GM18870 (cell line): ENCODE data around the gene CPE.
A peak's percentile ranks its signal among the peaks of the same experiment; 100 is the strongest.
"Not testable (repeated sequence)": the region's sequence is repeated elsewhere in the genome, so short reads cannot be mapped to it uniquely, and the experiment has no call there.

Experiments
- ATAC-seq: cut with Tn5 transposase; IDR thresholded peaks from one replicate; pipeline ENCODE4 v1.9.1; 2021; ENCODE audit warnings: moderate library complexity; ENCODE audit not compliant: unreplicated experiment

CPE gene

GRCh38 chr4:165461159-165461821 lies 82.5 kb downstream of the CPE start:
- ATAC-seq = no peak

DNA sequence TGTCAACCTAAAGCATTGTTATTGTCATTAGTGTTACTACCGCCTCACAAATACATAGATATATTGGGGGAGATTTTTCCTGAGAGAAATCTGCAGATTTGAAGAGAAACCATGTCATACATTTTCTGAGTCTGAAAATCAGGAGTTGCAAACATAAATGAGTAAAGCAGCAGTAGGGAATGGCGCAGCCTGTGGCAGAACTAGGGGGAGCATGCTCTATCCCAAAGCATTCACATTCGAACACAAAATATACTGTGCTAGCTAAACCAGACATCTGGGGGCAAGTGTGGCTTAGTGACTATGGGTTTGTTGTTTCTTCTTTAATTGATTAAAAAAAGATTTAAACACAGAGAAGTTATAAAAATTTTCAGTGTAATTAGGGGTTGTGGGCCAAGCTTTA lies 83.2 kb downstream of the CPE start:
- ATAC-seq = no peak

GRCh38 chr4:165464376-165464775 lies 85.6 kb downstream of the CPE start:
- no peak for ATAC-seq

GRCh38 chr4:165464813-165465381 lies 86.1 kb downstream of the CPE start:
- ATAC-seq = peak; percentile 72

GRCh38 chr4:165470009-165470408 lies 91.2 kb downstream of the CPE start:
- ATAC-seq = no peak

- no peak for ATAC-seq
These were observed 94.3 kb downstream of the CPE start for GRCh38 chr4:165472943-165473676.

DNA sequence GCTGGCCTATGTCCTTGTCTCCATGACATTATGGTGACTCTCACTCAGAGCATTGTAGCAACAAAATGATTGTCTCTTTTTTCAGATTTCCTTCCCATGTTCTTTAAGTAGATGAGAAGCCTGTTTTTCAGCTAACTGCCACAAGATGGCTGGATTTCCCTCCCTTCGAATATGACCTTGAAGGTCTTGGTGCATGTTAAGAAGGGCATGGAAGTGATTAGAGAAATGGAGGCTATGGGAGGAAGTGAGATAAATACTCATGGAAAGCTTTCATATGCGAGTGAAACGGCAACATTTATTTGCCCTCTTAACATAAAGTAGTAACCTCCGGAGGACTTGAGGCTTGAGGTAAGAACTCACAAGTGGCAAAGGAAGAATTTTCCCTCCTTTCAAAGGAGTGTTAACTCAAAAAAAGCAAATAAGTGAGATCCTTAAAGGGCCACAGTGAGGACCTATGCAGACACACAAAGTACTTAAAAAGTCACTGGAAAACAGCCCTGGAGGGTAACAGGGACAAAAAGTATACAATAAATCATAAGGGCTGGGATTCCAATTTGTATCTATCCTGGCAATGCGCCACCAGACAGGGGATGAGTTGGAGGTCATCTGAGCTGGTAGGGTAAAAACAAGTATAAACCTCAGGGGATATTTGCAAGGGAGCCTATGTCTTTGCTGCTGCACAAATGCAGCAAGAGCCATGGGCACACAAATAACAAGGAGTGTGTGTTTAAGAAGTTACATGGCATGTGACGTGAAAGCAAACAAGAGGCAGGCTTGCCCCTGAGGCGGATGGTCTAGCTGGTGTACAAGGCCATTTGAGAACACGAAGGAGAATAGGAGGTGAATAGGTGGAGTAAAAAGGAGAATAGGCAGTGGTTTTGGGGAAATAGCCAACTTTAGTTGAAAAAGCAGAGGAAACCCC lies 96.2 kb downstream of the CPE start:
- ATAC-seq = no peak

GRCh38 chr4:165475706-165476070 lies 96.9 kb downstream of the CPE start:
- ATAC-seq = no peak

DNA sequence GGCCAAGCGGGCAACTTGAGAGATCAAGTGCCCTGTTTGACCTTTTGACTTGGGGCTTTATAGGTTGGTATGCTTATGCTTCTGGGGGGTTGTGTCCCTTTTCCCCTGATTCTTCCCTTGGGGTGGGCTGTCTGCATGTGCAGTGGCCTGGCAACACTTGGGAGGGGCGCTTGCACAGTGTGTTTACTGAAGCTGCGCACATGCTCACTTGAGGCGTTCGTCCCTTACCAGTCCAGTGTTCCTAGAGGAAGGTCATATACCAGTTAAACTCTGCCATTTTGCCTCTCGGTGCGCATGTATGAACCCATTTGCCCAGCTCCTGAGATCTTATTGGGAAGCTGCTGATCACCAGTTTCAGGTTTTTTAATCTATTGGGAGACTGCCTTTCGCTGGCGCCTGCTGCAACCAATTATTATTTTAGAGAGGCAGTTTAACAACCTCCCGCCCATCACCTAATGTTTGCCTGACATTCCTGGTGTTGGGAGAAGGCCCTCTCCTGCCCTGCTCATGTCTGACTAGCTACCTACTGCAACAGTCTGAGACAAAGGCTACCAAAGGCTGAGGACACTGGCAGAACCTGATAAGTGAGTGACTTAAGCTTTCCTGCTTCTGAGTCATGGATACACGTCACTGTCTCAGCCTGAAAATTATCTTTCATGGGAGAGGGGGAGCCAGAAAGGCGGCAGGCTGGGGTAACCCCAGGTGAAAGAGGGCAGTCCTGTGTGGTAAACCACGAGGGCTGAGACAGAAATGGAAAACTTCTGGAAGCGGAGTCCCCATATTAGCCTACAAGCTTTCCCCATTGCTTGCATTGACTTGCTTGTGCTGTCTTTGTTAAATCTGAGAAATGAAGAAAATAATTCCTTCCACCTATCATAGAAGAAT lies 97.6 kb downstream of the CPE start:
- no peak for ATAC-seq

GRCh38 chr4:165477799-165478198 lies 99.0 kb downstream of the CPE start:
- no peak for ATAC-seq

DNA sequence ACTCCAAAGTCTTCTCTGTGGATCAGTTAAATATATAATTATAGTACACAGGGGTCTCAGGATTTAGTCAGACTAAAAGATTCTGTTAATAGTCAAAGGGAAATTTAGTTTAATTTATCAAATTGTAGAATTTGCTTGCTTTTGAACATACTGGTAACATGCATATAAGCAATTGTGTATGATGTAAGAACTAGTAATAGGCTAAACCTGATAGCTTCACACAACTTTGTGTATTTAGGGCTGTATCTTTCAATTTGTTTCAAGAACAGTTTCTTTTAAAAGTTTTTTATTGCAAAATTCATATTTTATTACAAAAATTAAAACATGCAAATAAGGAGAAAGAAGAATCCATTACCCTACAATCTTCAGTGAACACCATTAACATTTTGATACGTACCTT lies 99.5 kb downstream of the CPE start:
- ATAC-seq = no peak

GRCh38 chr4:165481053-165481835 lies 102.4 kb downstream of the CPE start:
- no peak for ATAC-seq

GRCh38 chr4:165489786-165490185 lies 111.0 kb downstream of the CPE start:
- ATAC-seq = no peak

DNA sequence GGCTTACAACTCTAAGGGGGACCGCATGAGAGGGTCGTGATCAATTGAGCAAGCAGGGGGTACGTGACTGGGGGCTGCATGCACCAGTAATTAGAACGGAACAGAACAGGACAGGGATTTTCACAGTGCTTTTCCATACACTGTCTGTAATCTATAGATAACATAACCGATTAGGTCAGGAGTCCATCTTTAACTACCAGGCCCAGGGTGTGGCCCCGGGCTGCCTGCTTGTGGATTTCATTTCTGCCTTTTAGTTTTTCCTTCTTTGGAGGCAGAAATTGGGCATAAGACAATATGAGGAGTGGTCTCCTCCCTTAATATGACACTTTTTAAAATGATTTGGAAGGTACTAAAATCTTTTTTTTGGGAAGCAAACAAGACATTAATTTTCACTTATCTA lies 113.8 kb downstream of the CPE start:
- not testable (repeated sequence) for ATAC-seq

DNA sequence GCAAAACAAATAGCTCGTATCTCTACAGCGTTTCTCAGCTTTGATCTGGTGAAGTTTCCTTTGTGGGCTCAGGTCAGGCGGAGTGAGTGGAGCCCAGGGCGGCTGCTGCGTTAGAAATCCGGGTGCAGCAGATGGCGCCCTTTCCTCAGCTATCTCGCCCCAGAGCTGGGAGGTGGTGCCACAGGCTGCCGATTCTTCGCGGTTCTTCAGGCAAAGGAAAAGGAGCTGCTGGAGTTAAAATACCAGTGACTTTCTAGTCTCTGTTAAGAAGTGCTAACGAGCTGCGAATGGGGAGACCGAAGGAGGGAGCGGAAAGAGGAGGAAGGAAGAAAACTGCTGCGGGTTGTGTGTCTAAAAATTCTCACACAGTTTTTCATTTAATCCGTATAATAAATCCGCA lies 114.6 kb downstream of the CPE start:
- ATAC-seq = peak; percentile 88

DNA sequence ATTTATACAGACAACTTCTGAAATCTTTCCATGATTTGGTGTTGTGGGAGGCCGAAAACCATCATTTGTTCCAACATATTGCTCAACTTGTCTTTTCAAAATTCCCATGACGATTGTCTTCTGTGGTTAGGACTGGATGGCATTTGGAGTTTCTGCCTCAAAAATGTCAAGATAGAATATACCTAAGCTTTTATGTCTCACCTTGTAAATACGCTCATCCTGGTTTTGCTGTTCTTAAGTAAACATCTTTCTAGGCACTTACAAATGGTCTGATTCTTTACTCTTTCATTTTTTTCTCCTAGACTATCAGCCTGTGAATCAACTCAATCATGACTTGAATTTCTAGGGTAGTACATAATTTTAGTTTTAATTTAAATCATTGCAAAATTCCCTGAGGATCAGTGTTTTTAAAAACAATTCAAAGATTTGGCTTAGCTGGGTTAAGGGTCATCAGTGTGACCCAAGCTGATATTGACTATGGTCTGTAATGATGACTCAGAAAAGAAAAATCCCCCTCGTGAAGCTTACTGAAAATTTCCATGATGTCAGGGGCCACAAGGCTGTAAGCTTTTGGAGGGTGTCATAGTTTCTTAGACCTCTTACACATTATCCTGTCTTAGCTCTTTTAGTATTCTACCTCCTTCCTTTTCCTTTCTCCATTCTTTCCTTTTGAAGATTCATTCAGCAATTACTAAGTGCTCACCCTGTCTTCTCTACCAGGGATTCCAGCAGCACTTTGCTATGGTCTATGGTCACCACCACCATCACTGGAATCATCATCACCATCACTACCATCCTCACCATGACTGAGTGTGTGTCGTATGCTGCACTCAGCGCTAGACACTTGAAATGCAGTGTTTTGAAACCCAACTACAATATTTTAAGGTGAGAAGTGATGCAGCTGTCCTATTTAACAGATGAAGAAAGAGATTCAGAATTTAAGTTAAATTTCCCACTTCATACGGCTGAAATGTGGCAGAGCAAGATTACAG lies 124.4 kb downstream of the CPE start:
- peak; percentile 81 for ATAC-seq

GRCh38 chr4:165504184-165504583 lies 125.4 kb downstream of the CPE start:
- ATAC-seq = no peak
